ENCODE measurements around the gene CCNA2.

The CCNA2 gene

GRCh38 chr4:121801715-121802075 lies 22.0 kb downstream of the CCNA2 start:
- DNase-seq (ENCODE audit: low spot score), result no peak

- peak; percentile 95 for DNase-seq (ENCODE audit: low spot score)
Observed at GRCh38 chr4:121800961-121801714, 22.5 kb downstream of the CCNA2 start, which contains the start of gene EXOSC9. Gene EXOSC9 (plus strand): TSS chr4:121801323. CDS start chr4:121801425, 102 bp downstream.

DNA sequence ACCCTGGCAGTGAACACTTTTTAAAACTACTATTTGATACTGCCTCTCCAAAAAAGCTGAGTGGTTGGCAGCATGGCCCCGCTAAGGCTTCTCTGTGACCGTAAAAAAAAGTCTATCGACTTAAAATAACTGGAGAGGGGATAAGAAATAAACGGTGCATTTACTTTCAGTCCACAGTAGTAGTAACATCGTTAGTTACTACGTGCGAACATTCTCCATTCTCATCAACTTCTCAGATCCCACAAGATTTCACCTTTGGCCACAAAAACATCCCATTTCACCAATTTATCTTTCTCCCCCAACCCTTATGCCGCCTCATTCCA lies 23.1 kb downstream of the CCNA2 start:
- DNase-seq (ENCODE audit: low spot score), result no peak

DNA sequence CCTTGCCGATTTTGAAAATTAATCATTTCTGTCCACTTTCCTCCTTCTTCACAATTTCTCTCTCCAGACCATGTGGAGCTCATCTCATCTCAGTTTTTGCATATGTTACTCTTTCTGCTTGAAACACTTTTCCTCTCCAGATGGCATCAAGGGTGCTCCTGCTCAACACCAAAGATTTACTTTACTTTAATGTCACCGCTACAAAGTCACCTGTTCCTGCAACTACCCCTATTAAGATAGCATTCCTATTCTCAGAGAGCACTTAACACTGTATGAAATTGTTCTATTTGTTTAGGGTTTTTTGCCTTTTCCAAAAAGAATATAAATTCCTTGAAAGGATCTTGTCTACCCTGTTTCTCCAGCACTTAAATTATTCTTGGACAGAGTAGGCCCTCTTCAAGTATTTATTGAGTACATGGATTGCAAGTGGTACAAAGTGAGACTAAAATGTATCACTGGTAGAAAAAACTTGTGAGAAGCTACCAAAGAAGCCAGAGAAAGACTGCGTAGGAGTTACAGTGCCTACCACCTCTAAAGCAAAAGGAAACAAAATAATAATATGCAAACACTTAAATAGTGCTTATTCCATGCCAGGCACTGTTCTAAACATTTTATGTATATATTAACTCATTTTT lies 23.7 kb downstream of the CCNA2 start:
- no peak for DNase-seq (ENCODE audit: low spot score)

- no peak for DNase-seq (ENCODE audit: low spot score)
Observed at GRCh38 chr4:121799208-121799823, 24.4 kb downstream of the CCNA2 start.

DNA sequence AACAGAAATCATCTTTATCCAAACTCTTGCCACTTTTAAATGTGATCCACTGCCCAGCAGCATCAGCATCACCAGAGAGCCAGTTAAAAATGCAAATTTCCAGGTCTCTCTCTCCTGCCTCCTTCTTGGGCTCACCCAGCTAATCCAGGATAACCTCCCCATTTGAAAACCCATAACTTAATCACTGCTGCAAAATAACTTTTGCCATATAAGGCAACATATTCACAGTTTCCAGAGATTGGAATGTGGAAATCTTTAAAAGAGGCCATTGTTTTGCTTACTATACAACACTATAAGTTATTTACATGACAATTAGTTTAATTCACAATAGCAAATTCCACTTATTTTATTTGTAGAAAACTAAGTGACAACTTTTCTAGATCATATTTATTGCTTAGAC lies 27.4 kb downstream of the CCNA2 start:
- no peak for DNase-seq (ENCODE audit: low spot score)

DNA sequence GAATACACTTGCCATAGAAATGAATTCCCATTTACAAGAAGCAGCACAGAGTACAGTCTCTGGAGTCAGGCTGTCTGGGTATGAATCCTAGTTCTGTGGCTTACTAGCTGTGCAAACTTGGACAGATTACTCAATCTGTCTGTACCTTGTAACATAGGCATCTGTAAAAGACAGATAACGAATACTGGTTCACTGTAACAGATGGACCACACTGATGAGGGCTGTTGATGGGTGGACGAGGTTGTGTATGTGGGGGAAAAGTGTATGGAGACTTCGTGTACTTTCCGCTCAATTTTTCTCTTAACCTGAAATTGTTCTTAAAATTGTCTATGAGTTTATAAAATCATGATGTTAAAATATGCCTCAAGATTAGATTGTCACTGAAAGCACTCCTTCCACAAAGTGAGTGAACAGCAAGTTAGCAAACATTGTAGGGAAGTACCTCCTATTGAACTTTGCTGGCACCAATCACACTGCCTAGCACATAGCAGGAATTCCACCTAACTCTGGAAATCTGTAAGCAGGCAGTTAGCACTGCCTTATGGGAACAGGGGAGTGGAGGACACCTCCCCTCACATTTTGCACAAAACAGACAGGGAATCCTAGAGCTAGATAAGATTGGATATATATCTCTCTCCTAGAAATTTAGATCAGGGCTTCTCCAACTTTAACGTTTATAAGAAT lies 29.0 kb downstream of the CCNA2 start:
- DNase-seq (ENCODE audit: low spot score), result no peak

GRCh38 chr4:121792966-121793365 lies 30.7 kb downstream of the CCNA2 start:
- no peak for DNase-seq (ENCODE audit: low spot score)

- no peak for DNase-seq (ENCODE audit: low spot score)
Observed at GRCh38 chr4:121791481-121791880, 32.2 kb downstream of the CCNA2 start.

- DNase-seq (ENCODE audit: low spot score), result no peak
Observed at GRCh38 chr4:121790976-121791375, 32.7 kb downstream of the CCNA2 start.

DNA sequence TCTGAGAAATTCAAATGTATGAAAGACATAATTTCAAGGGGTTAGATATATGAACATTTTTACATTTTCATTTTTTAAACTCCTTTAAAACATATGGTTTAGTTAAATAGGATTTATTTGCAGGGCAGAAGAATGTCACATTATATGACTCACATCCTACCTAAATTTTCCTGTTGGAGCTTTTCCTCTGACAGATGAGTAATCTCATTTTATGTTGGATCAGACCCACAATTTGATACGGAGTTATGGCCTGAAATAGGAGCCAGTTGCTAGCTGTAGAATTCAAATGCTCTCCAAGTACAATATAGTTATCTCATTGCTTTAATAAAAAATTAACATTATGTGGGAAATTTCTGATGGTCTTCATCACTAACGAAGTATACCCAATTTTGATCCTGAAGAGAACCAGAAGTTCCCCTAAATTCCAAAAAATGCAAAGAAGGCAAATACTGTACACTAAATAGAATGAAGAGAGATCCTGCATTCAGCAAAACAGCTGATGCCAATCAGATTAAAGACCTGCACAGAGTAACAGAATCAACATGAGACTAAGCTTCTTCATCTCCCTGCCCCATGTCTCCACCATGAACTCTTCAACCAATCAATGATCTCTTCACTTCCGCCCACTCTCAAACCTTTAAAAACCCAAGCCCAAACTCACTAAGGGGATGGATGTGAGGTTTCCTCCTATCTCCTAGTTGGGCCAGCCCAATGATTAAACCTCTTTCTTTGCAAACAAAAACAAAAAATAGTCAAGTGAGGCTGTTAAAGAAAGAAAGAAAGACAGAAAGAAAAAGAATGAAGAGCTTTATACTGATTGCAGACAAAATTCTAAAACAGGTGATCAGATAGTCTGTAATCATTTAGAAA lies 33.5 kb downstream of the CCNA2 start:
- no peak for DNase-seq (ENCODE audit: low spot score)

- DNase-seq (ENCODE audit: low spot score), result no peak
Observed at GRCh38 chr4:121789455-121789854, 34.2 kb downstream of the CCNA2 start.

DNA sequence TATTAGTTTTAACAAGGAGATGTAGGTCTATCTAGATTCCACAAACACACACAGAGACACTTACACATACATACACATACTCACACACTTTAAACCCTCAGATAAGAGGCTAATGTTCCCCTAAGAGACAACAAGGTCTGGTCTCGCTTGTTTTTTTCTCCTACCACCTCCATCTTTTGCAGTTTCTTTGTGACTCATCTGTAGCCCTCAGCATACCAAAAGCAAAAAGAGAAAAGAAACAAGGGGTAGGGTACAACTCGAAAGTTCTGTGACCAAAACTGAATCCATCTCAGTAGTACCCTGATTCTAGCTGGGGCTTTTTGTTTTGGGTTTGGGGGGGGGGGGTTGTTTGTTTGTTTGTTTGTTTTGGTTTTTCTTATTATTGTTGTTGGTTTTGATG lies 34.8 kb downstream of the CCNA2 start:
- DNase-seq (ENCODE audit: low spot score), result no peak

DNA sequence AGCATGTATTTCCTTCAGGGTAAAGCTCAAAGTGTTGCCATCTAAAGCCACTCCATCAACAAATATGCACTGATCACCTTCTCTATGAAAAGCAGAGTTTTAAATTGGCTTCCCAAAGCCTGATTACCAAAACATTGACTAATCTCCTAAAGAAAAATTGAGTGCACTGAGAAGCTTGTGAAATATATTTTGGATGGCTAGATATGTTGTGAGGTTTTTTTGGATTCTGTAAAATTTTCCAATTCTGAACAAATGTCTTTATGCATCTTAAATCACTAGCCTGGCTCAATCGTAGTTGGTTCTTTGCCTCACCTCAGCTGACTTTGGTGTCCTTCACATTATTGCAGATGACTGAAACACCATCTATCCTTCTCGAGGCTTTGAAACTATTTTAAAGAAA lies 37.5 kb downstream of the CCNA2 start:
- no peak for DNase-seq (ENCODE audit: low spot score)

- no peak for DNase-seq (ENCODE audit: low spot score)
Observed at GRCh38 chr4:121785479-121785878, 38.2 kb downstream of the CCNA2 start.

- DNase-seq (ENCODE audit: low spot score), result no peak
Observed at GRCh38 chr4:121784975-121785374, 38.7 kb downstream of the CCNA2 start.

DNA sequence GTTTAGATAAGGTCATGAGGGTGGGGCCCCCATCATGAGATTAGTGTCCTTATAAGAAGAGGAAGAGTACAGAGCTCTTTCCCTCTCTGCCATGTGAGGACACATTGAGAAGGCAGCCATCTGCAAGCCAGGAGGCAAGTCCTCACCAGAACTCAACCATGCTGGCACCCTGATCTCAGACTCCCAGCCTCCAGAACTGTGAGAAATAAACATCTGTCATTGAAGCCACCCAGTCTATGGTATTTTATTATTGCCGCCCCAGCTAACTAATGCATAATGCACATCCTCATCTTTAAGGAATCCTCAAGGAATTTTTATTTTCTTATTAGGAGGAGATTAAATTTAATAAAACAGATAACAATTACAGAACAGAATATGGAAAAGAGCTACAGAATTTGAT lies 39.3 kb downstream of the CCNA2 start:
- no peak for DNase-seq (ENCODE audit: low spot score)

DNA sequence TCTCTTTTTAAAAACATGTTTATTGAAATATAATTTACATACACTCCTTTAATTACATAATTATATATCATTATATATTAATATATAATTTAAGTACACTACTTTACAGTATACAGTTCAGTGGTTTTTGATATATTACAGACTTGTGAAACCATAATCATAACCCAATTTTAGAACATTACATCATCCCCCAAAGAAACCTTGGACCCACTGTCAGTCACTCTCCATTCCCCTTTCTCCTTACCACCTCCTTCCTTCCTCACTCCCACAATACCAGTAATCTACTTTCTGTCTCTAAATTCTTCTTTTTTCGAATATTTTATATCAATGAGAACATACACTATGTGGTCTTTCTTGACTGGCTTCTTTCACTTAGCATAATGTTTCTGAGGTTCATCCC lies 40.5 kb downstream of the CCNA2 start:
- no peak for DNase-seq (ENCODE audit: low spot score)

DNA sequence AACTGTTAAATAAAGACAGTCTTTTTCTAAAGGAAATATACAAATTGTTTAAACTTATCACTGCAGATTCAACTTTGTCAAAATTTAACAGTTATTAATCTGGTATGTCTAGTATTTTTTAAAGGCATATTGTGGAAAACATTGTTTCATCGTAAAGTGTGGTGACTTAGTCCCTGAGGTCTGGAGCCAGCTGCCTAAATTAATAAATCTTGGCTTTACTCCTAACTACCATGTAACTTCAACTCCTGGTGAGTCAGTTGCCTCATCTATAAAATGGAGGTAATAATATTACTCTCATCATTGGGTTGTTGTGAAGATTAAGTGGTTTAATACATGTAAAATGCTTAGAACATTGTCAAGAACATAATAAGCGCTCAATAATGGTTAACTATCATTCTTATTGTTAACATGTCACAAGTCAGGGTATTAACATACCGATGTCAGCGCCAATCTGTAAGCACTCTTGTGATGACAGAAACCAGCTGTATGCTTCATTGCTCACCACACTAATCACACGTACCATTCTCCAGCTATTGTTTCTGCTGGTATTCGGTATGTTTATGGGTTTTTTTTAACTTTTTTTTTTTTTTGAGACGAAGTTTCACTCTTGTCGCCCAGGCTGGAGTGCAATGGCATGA lies 44.6 kb downstream of the CCNA2 start:
- DNase-seq (ENCODE audit: low spot score), result no peak

GRCh38 chr4:121777625-121778024 lies 46.1 kb downstream of the CCNA2 start:
- DNase-seq (ENCODE audit: low spot score), result peak; percentile 71

- no peak for DNase-seq (ENCODE audit: low spot score)
Observed at GRCh38 chr4:121776610-121777401, 46.9 kb downstream of the CCNA2 start.
